Peyer's patch (tissue), 4 donors: ENCODE measurements around the gene FUBP3. TPM values are rescaled to one million over a fixed set of nuclear protein-coding genes. Genes with fewer than 3 reads are reported as not detected.

ENCODE experiments used
- DNase-seq, 3 donors: peaks; one replicate each; pipeline ENCODE4 v3.0.0-alpha.2; 2017 to 2019
- H3K27ac ChIP-seq, 4 donors: fragments of 200-600 bp; sonication (generic); one replicate each; pipeline ENCODE4 v1.5.1; 2016 to 2019
- H3K27me3 ChIP-seq, 2 donors: fragments of 200-600 bp; sonication (generic); one replicate each; pipeline ENCODE4 v1.5.1; 2019
- H3K36me3 ChIP-seq, 3 donors: fragments of 200-600 bp; sonication (generic); one replicate each; pipeline ENCODE4 v1.5.1; 2016 to 2019
- H3K4me1 ChIP-seq, 4 donors: fragments of 200-600 bp; sonication (generic); one replicate each; pipeline ENCODE4 v1.5.1; 2016 to 2019
- H3K4me3 ChIP-seq, 4 donors: fragments of 200-600 bp; sonication (generic); 1 replicate in 3 of 4; 2 replicates in 1 of 4; pipeline ENCODE4 v1.5.1; 2016 to 2019; ENCODE audit warnings: mild to moderate bottlenecking in 1 of 4
- H3K9me3 ChIP-seq, 4 donors: fragments of 200-600 bp; sonication (generic); one replicate each; pipeline ENCODE4 v1.5.1; 2016 to 2019; ENCODE audit warnings: mild to moderate bottlenecking in 1 of 4
- POLR2A ChIP-seq, 2 donors: fragments of 450-650 bp; IDR thresholded peaks; one replicate each; pipeline ENCODE4 v1.5.1; 2017; ENCODE audit warnings: antibody characterized with exemption in 2 of 2, mild to moderate bottlenecking in 2 of 2, moderate library complexity in 2 of 2
- total RNA-seq, 4 donors: library from RNA; depleted of rRNA; stranded (reverse); fragments of >200 nt; gene quantifications; one replicate each; pipeline ENCODE4 v1.1.0, GENCODE V29; 2016
- TF ChIP-seq, protein P1 (sequence below), 6 experiments: fragments of 450-650 bp in 4 of 6; fragments of 200-600 bp in 2 of 6; sonication (generic) in 1 of 6; IDR thresholded peaks; one replicate each; pipeline ENCODE4 v1.5.1; 2017 to 2019; ENCODE audit warnings: antibody characterized with exemption in 6 of 6, mild to moderate bottlenecking in 3 of 6, moderate library complexity in 1 of 6

Gene FUBP3
- total RNA-seq: 10 to 100 TPM; 27.3 to 57.8 (median 31.8) TPM

DNA sequence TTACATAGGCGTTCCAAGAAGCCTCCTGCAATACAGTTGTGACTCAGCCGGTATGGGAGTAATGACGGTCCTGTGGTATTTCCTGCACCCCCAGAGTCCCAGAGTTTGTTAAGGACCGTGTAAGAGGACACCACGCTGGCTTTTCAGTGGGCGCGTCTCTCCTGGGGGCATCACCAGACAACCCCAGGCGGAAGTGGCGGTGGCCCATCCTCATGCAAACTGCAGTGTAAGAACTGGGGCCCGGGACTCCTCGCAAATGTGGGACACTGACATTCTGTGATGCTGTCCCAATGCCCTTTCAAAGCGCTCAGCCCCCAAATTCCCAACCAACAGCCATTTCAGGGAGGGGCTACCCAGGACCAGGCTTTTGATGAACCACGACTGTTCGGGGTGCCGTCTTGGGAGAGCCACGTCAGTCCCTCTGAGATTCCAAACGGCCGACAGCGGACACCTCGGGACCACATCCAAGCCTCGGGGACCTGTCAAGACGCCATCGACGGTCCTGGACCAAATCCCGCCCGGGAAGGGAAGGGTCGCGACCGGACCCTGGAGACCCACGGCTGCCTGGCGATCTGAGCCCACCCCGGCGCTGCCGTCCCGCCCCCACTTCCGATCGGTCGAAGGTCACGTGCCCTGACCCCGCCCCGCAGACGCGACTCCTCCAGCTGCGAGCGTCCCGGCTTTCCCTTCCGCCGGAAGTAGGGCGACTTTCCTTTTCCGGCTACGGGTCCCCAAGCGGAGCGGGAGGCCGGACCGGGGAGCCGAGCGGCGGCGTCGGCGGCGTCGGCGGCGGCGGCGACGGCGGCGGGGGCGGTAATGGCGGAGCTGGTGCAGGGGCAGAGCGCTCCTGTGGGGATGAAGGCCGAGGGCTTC, at the start of gene FUBP3:
Gene FUBP3, plus strand, starts transcription at position 713 of the 873 bp plus-strand sequence. Its CDS starts 104 bp downstream, at position 817.
- no peaks in the 10 kb centered on the region for H3K27me3 ChIP-seq
- DNase-seq: peak; percentile 92 to 97 (median 95)
- H3K4me1 ChIP-seq: peaks cover 0 to 31% (median 9%) of the 10 kb centered on the region in 4 donors
- peak within 1 kb of the TSS; percentile 86 to 90 (median 88) for H3K4me3 ChIP-seq
- peak within 1 kb of the TSS; percentile 86 to 91 (median 88) for H3K27ac ChIP-seq
- no peaks in the 10 kb centered on the region for H3K9me3 ChIP-seq
- peak; percentile 73 to 84 for TF ChIP-seq POLR2A (IDR thresholded peaks at IDR 0.05)
- TF ChIP-seq, protein P1, sequence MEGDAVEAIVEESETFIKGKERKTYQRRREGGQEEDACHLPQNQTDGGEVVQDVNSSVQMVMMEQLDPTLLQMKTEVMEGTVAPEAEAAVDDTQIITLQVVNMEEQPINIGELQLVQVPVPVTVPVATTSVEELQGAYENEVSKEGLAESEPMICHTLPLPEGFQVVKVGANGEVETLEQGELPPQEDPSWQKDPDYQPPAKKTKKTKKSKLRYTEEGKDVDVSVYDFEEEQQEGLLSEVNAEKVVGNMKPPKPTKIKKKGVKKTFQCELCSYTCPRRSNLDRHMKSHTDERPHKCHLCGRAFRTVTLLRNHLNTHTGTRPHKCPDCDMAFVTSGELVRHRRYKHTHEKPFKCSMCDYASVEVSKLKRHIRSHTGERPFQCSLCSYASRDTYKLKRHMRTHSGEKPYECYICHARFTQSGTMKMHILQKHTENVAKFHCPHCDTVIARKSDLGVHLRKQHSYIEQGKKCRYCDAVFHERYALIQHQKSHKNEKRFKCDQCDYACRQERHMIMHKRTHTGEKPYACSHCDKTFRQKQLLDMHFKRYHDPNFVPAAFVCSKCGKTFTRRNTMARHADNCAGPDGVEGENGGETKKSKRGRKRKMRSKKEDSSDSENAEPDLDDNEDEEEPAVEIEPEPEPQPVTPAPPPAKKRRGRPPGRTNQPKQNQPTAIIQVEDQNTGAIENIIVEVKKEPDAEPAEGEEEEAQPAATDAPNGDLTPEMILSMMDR (IDR thresholded peaks at IDR 0.05): no peak
- H3K36me3 ChIP-seq: no peaks in the 10 kb centered on the region

- no peak overlapping the region for H3K27ac ChIP-seq
Observed at GRCh38 chr9:130530938-130531337, 48.4 kb upstream of the FUBP3 start.

GRCh38 chr9:130531670-130532069, 47.7 kb upstream of the FUBP3 start:
- H3K9me3 ChIP-seq: no peaks in the 10 kb centered on the region
- DNase-seq: no peak
- H3K4me1 ChIP-seq: peaks cover 0 to 8% (median 0%) of the 10 kb centered on the region in 4 donors
- H3K27me3 ChIP-seq: no peaks in the 10 kb centered on the region
- H3K27ac ChIP-seq: no peak overlapping the region
- TF ChIP-seq POLR2A (IDR thresholded peaks at IDR 0.05): no peak
- TF ChIP-seq, protein P1 (IDR thresholded peaks at IDR 0.05): no peak
- H3K36me3 ChIP-seq: no peaks in the 10 kb centered on the region
- H3K4me3 ChIP-seq: no peak overlapping the region

More at GRCh38 chr9:130530938-130531337, 48.4 kb upstream of the FUBP3 start:
- no peak for DNase-seq
- Histone ChIP-seq H3K36me3 (no peaks in the 10 kb centered on the region), H3K9me3 (no peaks in the 10 kb centered on the region), H3K27me3 (no peaks in the 10 kb centered on the region), H3K4me3 (no peak overlapping the region), H3K4me1 (peaks cover 0 to 5% (median 0%) of the 10 kb centered on the region in 4 donors)
- no peak for TF ChIP-seq POLR2A (IDR thresholded peaks at IDR 0.05)
- TF ChIP-seq, protein P1 (IDR thresholded peaks at IDR 0.05): no peak

GRCh38 chr9:130532426-130533080, 46.8 kb upstream of the FUBP3 start:
- H3K36me3 ChIP-seq: no peaks in the 10 kb centered on the region
- H3K27me3 ChIP-seq: no peaks in the 10 kb centered on the region
- no peak overlapping the region for H3K27ac ChIP-seq
- peaks cover 0 to 8% (median 0%) of the 10 kb centered on the region in 4 donors for H3K4me1 ChIP-seq
- TF ChIP-seq POLR2A (IDR thresholded peaks at IDR 0.05): no peak
- TF ChIP-seq, protein P1 (IDR thresholded peaks at IDR 0.05): no peak
- H3K9me3 ChIP-seq: no peaks in the 10 kb centered on the region
- no peak overlapping the region for H3K4me3 ChIP-seq
- DNase-seq: no peak

DNA sequence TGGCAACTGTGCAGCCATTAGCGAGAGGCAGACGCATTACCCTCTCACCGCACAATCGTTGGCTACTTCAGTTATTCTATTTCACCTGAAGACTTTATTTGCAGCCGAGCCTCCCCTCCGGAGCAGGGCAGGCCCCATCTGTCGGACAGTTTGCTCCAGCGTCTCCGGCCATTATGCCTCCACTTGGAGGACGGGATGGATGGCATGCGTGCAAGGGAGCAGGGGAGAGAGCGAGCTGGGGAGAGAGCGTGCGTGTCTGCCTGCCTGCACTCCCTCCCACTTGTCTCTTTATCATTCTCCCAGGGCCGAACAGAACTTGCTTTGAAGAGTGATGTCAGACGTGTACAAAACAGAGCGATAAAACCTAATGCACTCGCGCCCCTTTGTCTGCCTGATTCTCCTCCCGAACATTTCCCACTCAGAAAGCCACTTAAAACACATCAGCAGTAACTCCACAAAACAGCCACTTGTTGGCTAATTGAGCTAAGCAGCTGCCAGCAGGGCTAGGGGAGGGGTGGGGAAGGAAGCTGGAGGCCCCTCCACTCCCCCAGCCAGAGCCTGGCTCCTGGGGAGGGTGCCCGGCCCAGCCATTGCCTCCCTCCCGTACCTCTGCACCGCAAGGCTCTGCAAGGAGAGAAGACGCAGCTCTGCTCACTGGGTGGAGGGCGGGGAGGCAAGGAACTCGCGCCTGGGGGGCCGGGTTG, 43.4 kb upstream of the FUBP3 start:
- Histone ChIP-seq H3K9me3 (no peaks in the 10 kb centered on the region), H3K27me3 (no peaks in the 10 kb centered on the region), H3K4me3 (peak overlapping the region in 1 of 4 donors; percentile 21), H3K27ac (no peak overlapping the region), H3K36me3 (no peaks in the 10 kb centered on the region), H3K4me1 (peaks cover 0 to 8% (median 0%) of the 10 kb centered on the region in 4 donors)
- DNase-seq: no peak
- no peak for TF ChIP-seq POLR2A (IDR thresholded peaks at IDR 0.05)
- TF ChIP-seq, protein P1 (IDR thresholded peaks at IDR 0.05): no peak
